Stimulated activated naive CD8-positive, alpha-beta T cell treated with anti-CD3 and anti-CD28 coated beads, Interleukin-15, amount 100 ng/mL, for 72 hours (primary cell): ENCODE results near the gene ACTRT2.

Experiments used
- ATAC-seq: fragments of 150-1000 bp; cut with Tn5 transposase; 2 replicates; pipeline ENCODE4 v1.10.0; 2021; ENCODE audit warnings: mild to moderate bottlenecking, moderate library complexity
- DNase-seq, 2 donors: peaks; one replicate each; pipeline ENCODE4 v3.0.0; 2021 to 2022
- H3K27ac Mint-ChIP-seq, 2 donors: one replicate each; pipeline ENCODE4 v1.8.0; 2022; ENCODE audit warnings: mild to moderate bottlenecking in 2 of 2, mixed read lengths in 2 of 2, moderate library complexity in 2 of 2
- H3K27me3 Mint-ChIP-seq: one replicate; pipeline ENCODE4 v1.8.0; 2022; ENCODE audit warnings: mixed read lengths
- H3K4me1 Mint-ChIP-seq: one replicate; pipeline ENCODE4 v1.8.0; 2022; ENCODE audit warnings: mild to moderate bottlenecking, mixed read lengths
- H3K4me3 Mint-ChIP-seq, 2 donors: one replicate each; pipeline ENCODE4 v1.8.0; 2022; ENCODE audit warnings: mild to moderate bottlenecking in 2 of 2, mixed read lengths in 2 of 2, moderate library complexity in 1 of 2
- H3K9me3 Mint-ChIP-seq, 2 donors: one replicate each; pipeline ENCODE4 v1.8.0; 2022; ENCODE audit warnings: mixed read lengths in 2 of 2

ACTRT2 gene

DNA sequence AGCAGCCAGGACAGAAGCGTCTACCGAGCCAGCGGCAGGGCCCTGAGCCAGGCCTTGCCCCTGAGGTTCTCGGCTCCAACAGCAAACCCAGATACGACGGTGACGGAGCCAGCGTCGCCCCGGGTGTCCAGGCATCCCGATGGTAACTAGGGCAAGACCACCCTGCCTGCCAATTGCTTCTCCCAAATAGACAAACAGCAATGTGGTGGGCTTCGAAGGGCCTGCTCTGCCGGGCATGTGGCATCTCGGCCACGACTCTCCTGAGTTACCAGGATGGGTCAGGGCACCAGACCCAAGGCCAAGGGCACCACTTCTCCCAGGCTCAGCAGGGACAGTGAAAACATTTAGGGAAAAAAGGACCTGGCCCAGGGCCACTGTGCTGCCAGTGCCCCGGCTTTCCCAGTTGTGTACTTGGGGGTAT, 3.2 kb upstream of the ACTRT2 start:
- Mint-ChIP-seq H3K27me3 (peaks cover 28% of the 10 kb centered on the region), H3K4me3 (no peak overlapping the region), H3K27ac (peak overlapping the region in 1 of 2 donors; percentile 72), H3K4me1 (peaks cover 4% of the 10 kb centered on the region), H3K9me3 (no peaks in the 10 kb centered on the region)
- DNase-seq: no peak
- no peak for ATAC-seq

DNA sequence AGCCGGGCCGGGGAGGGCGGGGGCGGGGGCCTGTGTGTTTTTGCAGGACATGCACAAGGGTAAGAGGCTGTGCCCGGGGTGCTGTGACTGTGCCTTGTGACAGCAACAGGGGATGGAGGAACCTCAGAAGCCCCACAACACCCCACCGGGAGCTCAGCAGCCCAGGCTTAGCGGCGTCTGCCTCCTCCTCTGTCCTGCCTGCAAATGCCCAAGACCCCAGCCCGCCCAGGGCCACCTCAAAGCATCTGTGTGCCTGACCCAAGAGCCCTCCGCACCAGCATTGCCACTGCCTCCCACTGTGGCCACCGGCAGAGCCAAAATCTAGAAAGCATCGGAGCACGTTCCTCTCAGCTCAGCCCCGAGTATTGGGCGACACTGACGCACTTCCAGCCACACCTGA, 2.7 kb upstream of the ACTRT2 start:
- H3K4me3 Mint-ChIP-seq: no peak overlapping the region
- H3K9me3 Mint-ChIP-seq: no peaks in the 10 kb centered on the region
- DNase-seq (no peak), ATAC-seq (no peak)
- peaks cover 22% of the 10 kb centered on the region for H3K27me3 Mint-ChIP-seq
- H3K27ac Mint-ChIP-seq: no peak overlapping the region
- H3K4me1 Mint-ChIP-seq: no peaks in the 10 kb centered on the region

DNA sequence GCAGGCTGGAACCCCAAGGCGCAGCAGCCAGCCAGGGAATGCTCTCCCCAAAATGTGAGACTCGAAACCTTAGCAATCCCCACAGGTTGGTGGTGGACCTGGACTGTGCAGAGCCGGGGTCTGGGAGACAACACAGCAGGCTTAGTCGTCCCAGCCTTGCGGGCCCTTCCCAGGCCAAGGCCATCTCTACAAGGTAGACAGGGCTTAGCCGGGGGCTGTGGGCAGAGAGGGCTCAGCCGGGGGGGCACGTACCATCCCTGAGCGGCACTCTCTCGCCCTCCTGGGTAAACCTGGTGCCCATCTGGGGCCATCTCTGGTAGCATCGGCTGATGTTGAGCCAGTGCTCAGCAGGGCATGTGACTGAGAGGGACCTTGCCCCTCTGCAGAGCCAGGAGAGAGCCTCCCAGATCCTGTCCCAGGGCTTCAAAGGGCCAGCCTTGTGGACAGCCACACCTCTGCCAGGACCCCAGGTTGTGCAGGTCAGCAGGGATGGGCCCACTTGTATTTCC, 2.2 kb upstream of the ACTRT2 start:
- H3K4me1 Mint-ChIP-seq: no peaks in the 10 kb centered on the region
- no peak overlapping the region for H3K27ac Mint-ChIP-seq
- no peak overlapping the region for H3K4me3 Mint-ChIP-seq
- no peaks in the 10 kb centered on the region for H3K9me3 Mint-ChIP-seq
- peaks cover 18% of the 10 kb centered on the region for H3K27me3 Mint-ChIP-seq
- no peak for DNase-seq
- ATAC-seq: no peak

DNA sequence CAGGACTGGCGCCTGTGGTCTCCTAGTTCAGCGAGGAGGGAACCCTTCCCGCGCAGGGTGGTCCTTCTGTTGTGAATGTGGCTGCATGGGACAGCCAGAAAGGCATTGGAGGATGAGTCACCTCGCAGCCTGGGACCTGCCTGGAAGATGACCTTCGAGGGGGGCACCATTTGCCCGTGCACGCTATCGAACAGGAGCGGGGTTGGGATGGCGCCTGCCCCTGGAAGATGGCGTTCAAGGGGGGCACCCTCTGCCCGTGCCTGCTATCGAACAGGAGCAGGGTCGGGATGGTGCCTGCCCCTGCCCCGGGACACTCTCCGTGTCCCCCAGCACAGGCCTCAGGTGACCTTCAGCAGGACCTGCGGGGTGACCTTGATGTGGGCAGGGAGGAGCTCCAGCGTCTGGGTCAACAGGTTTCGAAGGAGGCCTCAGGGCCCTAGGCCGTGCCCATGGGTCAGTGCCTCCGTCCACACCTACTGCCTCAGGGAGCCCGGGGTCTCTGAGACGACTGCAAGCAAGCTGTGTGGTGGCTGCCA, 1.7 kb upstream of the ACTRT2 start:
- Mint-ChIP-seq H3K27ac (no peak overlapping the region), H3K4me3 (no peak overlapping the region), H3K27me3 (peaks cover 12% of the 10 kb centered on the region), H3K9me3 (no peaks in the 10 kb centered on the region), H3K4me1 (no peaks in the 10 kb centered on the region)
- ATAC-seq (no peak), DNase-seq (no peak)

DNA sequence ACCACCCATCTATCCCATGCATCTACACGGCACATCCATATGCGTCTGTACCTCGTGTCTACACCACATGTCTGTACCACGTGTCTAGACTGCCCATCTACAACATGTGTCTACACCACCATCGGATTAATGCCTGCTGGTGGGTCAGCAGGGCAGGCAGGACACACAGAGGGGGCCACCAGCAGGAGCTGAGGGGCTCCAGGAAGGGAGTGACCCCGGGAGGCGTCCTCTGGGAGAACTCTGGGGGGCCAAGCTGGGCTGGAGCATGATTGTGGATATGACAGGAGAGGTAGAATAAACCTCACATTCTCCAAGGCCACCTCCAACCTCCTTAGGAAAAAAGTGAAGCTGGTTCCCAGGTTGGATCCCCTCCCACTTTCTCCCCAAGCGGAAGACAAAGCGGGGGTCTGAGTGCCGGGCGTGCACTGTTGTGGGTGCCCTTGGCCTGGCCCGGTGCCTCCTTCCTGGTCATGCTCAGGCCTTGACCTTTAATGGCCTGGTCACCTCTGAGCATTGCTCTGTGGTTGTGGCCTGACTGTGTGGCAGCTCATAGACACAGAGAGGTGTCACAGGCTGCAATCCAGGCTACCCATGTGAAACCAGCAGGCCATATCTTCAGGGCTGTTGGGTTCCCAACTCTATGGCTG, 881 bp upstream of the ACTRT2 start:
- H3K27ac Mint-ChIP-seq: peak overlapping the region in 1 of 2 donors; percentile 72
- H3K4me3 Mint-ChIP-seq: no peak overlapping the region
- no peak for DNase-seq

DNA sequence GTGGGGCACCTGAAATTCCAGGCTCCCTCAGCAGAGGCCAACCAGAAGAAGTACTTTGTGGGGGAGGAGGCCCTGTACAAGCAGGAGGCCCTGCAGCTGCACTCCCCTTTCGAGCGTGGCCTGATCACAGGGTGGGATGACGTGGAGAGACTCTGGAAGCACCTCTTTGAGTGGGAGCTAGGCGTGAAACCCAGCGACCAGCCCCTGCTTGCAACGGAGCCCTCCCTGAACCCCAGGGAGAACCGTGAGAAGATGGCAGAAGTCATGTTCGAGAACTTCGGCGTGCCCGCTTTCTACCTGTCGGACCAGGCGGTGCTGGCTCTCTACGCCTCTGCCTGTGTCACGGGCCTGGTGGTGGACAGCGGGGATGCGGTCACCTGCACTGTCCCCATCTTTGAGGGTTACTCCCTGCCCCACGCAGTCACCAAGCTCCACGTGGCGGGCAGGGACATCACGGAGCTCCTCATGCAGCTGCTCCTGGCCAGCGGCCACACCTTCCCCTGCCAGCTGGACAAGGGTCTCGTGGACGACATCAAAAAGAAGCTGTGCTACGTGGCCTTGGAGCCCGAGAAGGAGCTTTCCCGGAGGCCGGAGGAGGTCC, 634 bp downstream of the ACTRT2 start:
- Mint-ChIP-seq H3K27ac (no peak overlapping the region), H3K4me3 (no peak overlapping the region), H3K4me1 (no peaks in the 10 kb centered on the region), H3K9me3 (no peaks in the 10 kb centered on the region), H3K27me3 (no peaks in the 10 kb centered on the region)
- DNase-seq: no peak
- ATAC-seq: no peak

More for the DNA sequence above, 881 bp upstream of the ACTRT2 start:
- Mint-ChIP-seq H3K27me3 (peaks cover 4% of the 10 kb centered on the region), H3K9me3 (no peaks in the 10 kb centered on the region), H3K4me1 (no peaks in the 10 kb centered on the region)
- no peak for ATAC-seq

DNA sequence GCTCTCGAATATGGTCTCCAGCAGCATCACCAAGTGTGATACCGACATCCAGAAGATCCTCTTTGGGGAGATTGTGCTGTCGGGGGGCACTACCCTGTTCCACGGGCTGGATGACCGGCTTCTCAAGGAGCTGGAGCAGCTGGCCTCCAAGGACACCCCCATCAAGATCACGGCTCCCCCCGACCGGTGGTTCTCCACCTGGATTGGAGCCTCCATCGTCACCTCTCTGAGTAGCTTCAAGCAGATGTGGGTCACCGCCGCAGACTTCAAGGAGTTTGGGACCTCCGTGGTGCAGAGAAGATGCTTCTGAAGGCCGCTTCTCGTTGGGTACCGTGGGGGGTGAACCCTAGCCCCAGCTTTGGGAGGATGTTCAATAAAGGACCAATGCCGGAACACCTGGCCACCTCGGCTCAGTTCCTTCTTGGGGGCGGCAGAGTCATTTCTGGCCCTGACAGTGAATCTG, 1.3 kb downstream of the ACTRT2 start:
- no peak overlapping the region for H3K27ac Mint-ChIP-seq
- H3K9me3 Mint-ChIP-seq: no peaks in the 10 kb centered on the region
- no peak for ATAC-seq

DNA sequence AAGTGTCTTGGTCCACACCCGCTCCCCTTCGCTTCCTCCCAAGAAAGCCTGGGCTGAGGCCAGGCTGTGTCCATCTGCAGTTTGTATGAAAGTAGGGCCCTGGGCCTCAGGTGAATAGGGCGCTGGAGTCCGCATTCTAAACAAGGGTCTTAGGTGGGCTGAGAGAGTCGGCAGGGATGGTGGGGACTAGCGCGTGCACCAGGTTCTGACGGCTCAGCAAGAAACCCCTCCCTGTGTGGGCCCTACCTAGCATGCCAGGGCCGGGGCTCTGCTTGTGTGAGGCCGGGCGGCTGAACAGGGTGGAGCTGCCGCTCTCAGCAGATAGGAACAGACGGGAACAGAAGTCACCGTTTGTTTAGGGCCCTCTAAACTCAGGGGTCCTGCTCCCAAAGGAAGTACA, 1.7 kb downstream of the ACTRT2 start:
- Mint-ChIP-seq H3K4me3 (no peak overlapping the region), H3K9me3 (no peaks in the 10 kb centered on the region), H3K4me1 (no peaks in the 10 kb centered on the region), H3K27me3 (no peaks in the 10 kb centered on the region), H3K27ac (no peak overlapping the region)
- DNase-seq (no peak), ATAC-seq (no peak)

More for the DNA sequence above, 1.3 kb downstream of the ACTRT2 start:
- H3K27me3 Mint-ChIP-seq: no peaks in the 10 kb centered on the region
- H3K4me1 Mint-ChIP-seq: no peaks in the 10 kb centered on the region
- H3K4me3 Mint-ChIP-seq: no peak overlapping the region
- DNase-seq: no peak

DNA sequence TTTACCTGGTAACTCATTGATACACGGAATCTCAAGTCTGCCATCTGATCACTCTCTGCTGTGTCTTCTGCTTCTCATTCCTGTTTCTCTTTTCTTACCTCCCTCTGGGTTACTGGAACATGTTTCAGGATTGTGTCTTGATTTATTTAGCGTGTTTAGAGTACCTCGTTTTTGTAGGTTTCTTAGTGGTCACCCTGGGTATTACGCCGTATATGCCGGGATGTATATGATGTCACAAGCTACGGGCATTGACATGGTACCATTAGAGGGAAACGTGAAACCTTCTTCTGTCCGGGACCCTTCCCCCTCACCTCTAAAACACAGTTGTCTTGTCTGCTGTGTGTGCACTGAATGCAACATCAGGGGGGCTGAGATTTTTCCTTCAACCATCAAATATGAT, 2.8 kb downstream of the ACTRT2 start:
- ATAC-seq (no peak), DNase-seq (no peak)
- no peaks in the 10 kb centered on the region for H3K27me3 Mint-ChIP-seq
- no peaks in the 10 kb centered on the region for H3K4me1 Mint-ChIP-seq
- no peaks in the 10 kb centered on the region for H3K9me3 Mint-ChIP-seq
- no peak overlapping the region for H3K4me3 Mint-ChIP-seq
- no peak overlapping the region for H3K27ac Mint-ChIP-seq

DNA sequence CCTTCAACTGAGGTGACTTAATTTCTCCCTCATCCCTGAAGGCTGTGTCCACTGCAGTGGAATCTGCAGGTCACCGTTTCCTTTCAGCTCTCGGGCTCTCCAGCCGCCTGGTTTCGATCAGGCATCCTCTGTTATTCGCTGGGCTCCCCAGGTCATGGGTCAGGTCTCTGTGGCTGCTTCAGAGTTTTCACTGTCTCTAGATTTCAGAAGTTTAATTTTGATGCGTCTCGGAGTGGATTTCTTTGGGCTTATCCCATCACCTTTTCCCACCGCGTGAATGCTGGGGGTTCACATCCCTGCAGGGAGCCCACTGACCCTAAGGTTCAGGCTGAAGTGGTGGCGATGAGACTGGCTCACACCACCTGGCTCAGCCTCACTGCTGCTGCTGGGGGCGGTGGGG, 3.3 kb downstream of the ACTRT2 start:
- H3K4me3 Mint-ChIP-seq: no peak overlapping the region
- H3K27me3 Mint-ChIP-seq: no peaks in the 10 kb centered on the region
- H3K4me1 Mint-ChIP-seq: no peaks in the 10 kb centered on the region
- no peak for DNase-seq
- no peak overlapping the region for H3K27ac Mint-ChIP-seq
- ATAC-seq: no peak
- H3K9me3 Mint-ChIP-seq: no peaks in the 10 kb centered on the region

DNA sequence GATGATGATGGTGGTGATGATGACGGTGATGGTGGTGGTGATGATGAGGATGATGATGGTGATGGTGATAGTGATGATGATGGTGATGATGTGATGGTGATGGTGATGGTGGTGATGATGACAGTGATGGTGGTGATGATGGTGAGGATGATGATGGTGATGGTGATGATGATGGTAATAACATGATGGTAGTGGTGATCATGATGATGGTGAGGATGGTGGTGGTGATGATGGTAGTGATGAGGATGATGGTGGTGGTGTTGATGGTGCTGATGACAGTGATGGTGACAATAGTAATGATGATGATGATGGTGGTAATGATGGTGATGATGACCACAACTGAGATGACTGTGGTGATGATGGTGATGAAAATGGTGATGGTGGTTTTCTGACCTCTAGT, 4.9 kb downstream of the ACTRT2 start:
- Mint-ChIP-seq H3K9me3 (no peaks in the 10 kb centered on the region), H3K27me3 (peaks cover 2% of the 10 kb centered on the region), H3K27ac (no peak overlapping the region), H3K4me1 (no peaks in the 10 kb centered on the region), H3K4me3 (no peak overlapping the region)
- no peak for ATAC-seq
- no peak for DNase-seq

DNA sequence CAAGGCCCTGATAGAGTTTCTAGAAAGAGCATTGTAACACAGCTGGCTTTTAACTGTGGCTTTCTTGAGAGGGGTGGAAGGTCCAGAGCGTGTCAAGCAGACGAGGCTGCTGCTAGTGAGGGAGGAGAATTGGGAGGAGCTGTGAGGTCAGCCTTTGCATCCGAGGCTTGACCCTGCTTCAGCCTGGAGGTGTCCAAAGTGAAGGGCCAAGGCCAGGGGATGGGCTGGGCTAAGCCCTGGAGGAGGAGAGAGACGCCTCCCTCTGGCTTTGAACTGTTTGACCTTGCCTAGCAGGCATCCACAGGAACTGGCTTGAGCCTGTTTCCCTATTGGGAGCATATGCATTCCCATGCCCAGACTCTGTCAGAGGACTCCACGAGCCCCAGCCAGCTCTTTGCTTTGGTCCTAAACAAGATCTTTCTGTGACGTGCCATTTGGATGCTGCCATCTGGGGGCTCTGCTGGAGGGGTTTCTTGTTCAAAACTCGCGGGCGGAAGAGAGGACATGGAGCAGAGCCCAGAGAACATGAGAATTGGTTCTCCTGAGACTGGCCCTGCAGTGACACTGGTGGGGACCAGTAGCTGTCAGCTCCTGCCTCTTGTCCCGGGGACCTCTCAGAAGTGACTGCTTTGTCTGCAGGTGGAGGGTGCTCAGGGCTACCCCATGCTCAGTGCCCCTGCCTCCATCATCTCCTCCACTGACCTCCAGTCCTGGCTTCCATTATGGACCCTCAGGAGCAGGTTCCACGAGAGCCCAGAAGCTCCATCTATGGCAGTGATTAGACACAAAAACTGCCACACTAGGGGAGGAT, 5.5 kb downstream of the ACTRT2 start:
- no peak overlapping the region for H3K4me3 Mint-ChIP-seq
- no peaks in the 10 kb centered on the region for H3K9me3 Mint-ChIP-seq
- no peak overlapping the region for H3K27ac Mint-ChIP-seq
- DNase-seq (no peak), ATAC-seq (no peak)
- peaks cover 7% of the 10 kb centered on the region for H3K27me3 Mint-ChIP-seq
- no peaks in the 10 kb centered on the region for H3K4me1 Mint-ChIP-seq

DNA sequence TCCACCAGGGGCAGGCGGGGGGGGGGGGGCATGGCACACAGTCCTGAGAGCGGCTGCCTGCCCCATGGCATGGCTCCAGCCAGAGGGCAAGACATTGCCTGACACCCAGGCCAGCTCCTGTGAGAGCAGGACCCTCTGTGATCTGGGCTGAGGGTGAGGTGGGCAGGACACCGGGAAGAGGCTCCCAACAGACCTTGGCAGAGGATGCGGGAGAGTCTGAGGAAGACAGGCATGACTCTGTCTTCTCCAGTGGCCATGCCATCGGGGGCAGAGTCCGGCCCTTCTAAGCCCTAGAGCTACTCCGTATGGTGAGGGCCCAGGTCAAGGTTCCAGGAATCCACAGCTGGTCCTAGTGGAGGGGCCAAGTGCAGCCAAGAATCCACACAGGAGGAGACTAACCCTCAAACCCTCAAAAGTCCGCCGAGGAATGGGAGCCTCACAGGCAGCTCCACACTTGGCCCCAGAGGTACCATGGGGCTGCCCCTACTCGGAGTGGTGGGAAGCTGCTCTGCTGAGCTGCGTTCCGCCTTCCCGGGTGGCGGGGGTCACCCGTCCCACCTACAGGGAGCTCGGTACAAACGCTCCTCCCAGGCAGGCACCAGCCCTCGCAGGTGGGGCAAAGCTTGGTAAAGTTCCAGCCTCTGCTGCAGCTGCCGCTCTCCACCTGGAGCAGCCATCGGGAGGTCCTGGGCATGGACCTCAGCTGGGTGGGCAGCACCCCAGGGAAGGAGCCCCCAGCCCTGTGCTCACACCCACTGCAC, 6.5 kb downstream of the ACTRT2 start:
- peaks cover 9% of the 10 kb centered on the region for H3K4me1 Mint-ChIP-seq
- no peak overlapping the region for H3K27ac Mint-ChIP-seq
- no peak overlapping the region for H3K4me3 Mint-ChIP-seq
- no peak for DNase-seq
- no peaks in the 10 kb centered on the region for H3K9me3 Mint-ChIP-seq
- peaks cover 7% of the 10 kb centered on the region for H3K27me3 Mint-ChIP-seq
- no peak for ATAC-seq

DNA sequence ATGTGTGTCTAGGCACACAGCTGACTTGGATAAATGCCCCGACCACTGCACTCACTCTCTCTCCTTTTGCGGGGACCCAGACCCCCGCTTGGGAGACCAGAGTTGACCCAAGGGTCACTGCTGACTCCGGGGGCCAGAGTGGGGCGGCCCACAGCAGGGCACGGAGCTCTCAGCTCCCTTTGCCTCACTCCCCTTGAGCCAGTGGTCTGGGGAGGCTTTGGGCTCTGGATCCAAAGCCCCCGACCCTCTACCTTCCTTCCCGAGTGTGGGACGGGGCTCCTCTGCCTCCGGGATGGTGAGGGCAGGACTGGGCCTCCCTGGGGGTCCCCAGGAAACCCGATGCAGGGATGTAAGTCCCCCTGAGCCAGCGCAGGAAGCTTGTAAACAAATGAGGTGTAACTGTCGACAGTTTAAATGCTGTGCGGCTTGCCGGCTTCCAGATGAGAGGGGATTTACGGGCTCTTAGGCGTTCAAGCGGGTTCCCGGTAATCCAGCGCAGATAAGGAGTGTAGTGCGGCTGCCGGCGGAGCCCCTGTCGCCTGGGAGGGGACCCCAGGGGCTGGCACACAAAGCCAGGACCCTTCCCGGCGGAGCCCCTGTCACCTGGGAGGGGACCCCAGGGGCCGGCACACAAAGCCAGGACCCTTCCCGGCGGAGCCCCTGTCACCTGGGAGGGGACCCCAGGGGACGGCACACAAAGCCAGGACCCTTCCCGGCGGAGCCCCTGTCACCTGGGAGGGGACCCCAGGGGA, 7.4 kb downstream of the ACTRT2 start:
- Mint-ChIP-seq H3K4me3 (no peak overlapping the region), H3K4me1 (peaks cover 18% of the 10 kb centered on the region), H3K27ac (no peak overlapping the region), H3K27me3 (peaks cover 7% of the 10 kb centered on the region), H3K9me3 (no peaks in the 10 kb centered on the region)
- ATAC-seq: no peak
- no peak for DNase-seq
